Prostate gland (tissue), 2 donors: ENCODE measurements around the gene ANKRD6. TPM values are rescaled to one million over a fixed set of nuclear protein-coding genes. Genes with fewer than 3 reads are reported as not detected.
"Not testable (repeated sequence)": the region's sequence is repeated elsewhere in the genome, so short reads cannot be mapped to it uniquely, and the experiment has no call there.

ENCODE experiments used
- DNase-seq: peaks from one replicate; pipeline ENCODE4 v3.0.0-alpha.2; 2019; ENCODE audit warnings: low spot score
- H3K27ac ChIP-seq, 2 donors: fragments of 200-600 bp; sonication (generic); 2 replicates each; pipeline ENCODE4 v1.5.1; 2017 to 2019
- H3K27me3 ChIP-seq: fragments of 200-600 bp; sonication (generic); replicated peaks from 2 replicates; pipeline ENCODE4 v1.5.1; 2019; ENCODE audit not compliant: insufficient read depth
- H3K36me3 ChIP-seq, 2 donors: fragments of 200-600 bp; sonication (generic); 1 replicate in 1 of 2; 2 replicates in 1 of 2; pipeline versions ENCODE4 v1.5.1 to v1.8.1; 2017 to 2019
- H3K4me1 ChIP-seq: fragments of 200-600 bp; sonication (generic); replicated peaks from 2 replicates; pipeline ENCODE4 v1.5.1; 2019
- H3K4me3 ChIP-seq, 2 donors: fragments of 200-600 bp; sonication (generic); 2 replicates each; pipeline ENCODE4 v1.5.1; 2017 to 2019
- H3K9me3 ChIP-seq: fragments of 200-600 bp; sonication (generic); 2 replicates; pipeline ENCODE4 v1.5.1; 2017
- POLR2A ChIP-seq: fragments of 450-650 bp; IDR thresholded peaks from one replicate; pipeline ENCODE4 v1.6.1; 2016; ENCODE audit warnings: antibody characterized with exemption, mild to moderate bottlenecking
- POLR2AphosphoS5 ChIP-seq: sonication (generic); formaldehyde crosslinking; IDR thresholded peaks from one replicate; pipeline ENCODE4 v1.6.1; 2017; ENCODE audit warnings: antibody characterized with exemption
- WGBS: methylation state at CpG from one replicate; pipeline ENCODE4 v1.1.5; 2018; 5-methylcytosine and 5-hydroxymethylcytosine counted together
- intact Hi-C: fragments of 100-400 bp; cut with DNase I; formaldehyde crosslinking; loops from one replicate; pipeline ENCODE4 v1.14.2; 2022
- total RNA-seq, 2 donors: library from RNA; depleted of rRNA; stranded (reverse); fragments of >200 nt; gene quantifications; one replicate each; pipeline ENCODE4 v1.1.0, GENCODE V29; 2016
- TF ChIP-seq, protein P1 (sequence below), 4 experiments: fragments of 200-600 bp in 2 of 4; fragments of 450-650 bp in 2 of 4; sonication (generic) in 2 of 4; IDR thresholded peaks; 1 replicate in 3 of 4; 2 replicates in 1 of 4; pipeline ENCODE4 v1.5.1; 2016 to 2019; ENCODE audit warnings: antibody characterized with exemption in 4 of 4, mild to moderate bottlenecking in 2 of 4, moderate library complexity in 2 of 4

The ANKRD6 gene
- total RNA-seq, 2 donors from 2014 or later = 11.9 to 30.9 TPM

DNA sequence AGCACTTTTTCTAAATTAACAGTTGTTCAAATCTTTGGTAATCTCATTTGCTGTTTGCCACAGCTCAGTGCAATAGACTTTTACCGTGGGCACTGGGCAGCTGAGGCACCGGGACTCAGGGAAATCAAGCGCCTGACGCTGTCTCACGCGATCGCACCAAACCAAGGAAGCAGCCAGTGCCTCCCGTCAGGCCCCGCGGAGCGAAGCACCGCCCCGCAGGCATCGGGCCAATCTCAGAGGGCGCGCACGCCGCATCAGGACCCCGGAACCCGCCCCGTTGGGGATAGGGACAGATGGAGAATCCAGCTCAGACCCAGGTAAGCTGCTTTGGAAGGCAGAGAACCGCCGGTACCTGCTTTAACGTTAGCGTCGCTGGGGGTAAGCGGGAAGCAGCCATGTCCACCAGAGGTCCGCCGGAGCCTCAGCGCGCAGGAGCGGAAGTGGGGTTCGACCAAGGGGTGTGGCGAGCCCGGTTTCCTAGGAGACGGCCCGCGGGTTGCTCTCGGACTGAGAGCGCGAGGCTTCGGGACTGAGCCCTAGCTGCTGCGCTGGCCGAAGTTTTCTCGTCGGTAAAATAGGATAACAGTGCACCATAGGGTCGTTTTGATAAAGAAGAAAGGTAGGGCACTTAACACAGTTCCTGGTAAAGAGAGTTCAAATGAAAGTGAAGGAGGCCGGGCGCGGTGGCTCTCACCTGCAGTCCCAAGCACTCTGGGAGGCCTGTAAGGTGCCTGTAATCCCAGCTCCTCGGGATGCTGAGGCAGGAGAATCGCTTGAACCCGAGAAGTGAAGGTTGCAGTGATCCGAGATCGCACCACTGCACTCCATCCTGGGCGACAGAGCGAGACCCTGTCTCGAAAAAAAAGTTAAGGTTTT is 205.6 kb downstream of the ANKRD6 start, which contains the start of gene LYRM2:
TSS of gene LYRM2 (minus strand) at position 428 of the 876 bp plus-strand sequence. CDS start at position 397, 31 bp downstream.
- TF ChIP-seq, protein P1, sequence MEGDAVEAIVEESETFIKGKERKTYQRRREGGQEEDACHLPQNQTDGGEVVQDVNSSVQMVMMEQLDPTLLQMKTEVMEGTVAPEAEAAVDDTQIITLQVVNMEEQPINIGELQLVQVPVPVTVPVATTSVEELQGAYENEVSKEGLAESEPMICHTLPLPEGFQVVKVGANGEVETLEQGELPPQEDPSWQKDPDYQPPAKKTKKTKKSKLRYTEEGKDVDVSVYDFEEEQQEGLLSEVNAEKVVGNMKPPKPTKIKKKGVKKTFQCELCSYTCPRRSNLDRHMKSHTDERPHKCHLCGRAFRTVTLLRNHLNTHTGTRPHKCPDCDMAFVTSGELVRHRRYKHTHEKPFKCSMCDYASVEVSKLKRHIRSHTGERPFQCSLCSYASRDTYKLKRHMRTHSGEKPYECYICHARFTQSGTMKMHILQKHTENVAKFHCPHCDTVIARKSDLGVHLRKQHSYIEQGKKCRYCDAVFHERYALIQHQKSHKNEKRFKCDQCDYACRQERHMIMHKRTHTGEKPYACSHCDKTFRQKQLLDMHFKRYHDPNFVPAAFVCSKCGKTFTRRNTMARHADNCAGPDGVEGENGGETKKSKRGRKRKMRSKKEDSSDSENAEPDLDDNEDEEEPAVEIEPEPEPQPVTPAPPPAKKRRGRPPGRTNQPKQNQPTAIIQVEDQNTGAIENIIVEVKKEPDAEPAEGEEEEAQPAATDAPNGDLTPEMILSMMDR (IDR thresholded peaks at IDR 0.05) = peak in 2 of 4 experiments; percentile 40 to 41
- peak; percentile 97 for TF ChIP-seq POLR2AphosphoS5
- TF ChIP-seq POLR2A = peak; percentile 72
- no peaks in the 10 kb centered on the region for H3K9me3 ChIP-seq
- WGBS = 2% methylated on average over 55 of the region's 58 CpGs
- H3K4me3 ChIP-seq = peak within 1 kb of the TSS; percentile 52 to 68
- intact Hi-C loops = no loop called here
- peak within 1 kb of the TSS; percentile 94 to 95 for H3K27ac ChIP-seq
- H3K4me1 ChIP-seq = peaks cover 5% of the 10 kb centered on the region
- no peaks in the 10 kb centered on the region for H3K36me3 ChIP-seq
- no peaks in the 10 kb centered on the region for H3K27me3 ChIP-seq
- DNase-seq = peak; percentile 91

DNA sequence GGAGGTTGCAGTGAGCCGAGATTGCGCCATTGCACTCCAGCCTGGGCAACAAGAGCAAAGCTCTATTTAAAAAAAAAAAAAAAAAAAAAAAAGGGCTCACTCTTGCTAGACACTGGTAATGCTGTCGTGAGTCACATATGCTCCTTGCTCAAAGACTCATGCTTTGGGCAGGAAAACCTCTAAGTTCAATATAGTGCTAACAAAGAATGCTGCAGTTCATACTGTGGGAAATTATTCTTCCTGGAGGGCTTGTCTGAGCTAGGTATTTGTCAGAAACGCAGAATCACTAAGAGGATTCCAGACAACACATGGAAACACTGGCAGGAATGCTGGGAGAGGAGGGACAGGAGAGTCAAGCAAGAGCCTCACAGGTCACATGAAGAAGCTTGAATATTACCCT is 207.9 kb downstream of the ANKRD6 start:
- Histone ChIP-seq H3K4me1 (peaks cover 5% of the 10 kb centered on the region), H3K4me3 (no peak overlapping the region), H3K36me3 (no peaks in the 10 kb centered on the region), H3K27me3 (no peaks in the 10 kb centered on the region), H3K27ac (no peak overlapping the region), H3K9me3 (no peaks in the 10 kb centered on the region)
- intact Hi-C loops = no loop called here
- WGBS = 89% methylated on average over 4 of the region's 4 CpGs
- DNase-seq = no peak
- TF ChIP-seq POLR2AphosphoS5 = no peak
- no peak for TF ChIP-seq POLR2A
- TF ChIP-seq, protein P1 (IDR thresholded peaks at IDR 0.05) = no peak

DNA sequence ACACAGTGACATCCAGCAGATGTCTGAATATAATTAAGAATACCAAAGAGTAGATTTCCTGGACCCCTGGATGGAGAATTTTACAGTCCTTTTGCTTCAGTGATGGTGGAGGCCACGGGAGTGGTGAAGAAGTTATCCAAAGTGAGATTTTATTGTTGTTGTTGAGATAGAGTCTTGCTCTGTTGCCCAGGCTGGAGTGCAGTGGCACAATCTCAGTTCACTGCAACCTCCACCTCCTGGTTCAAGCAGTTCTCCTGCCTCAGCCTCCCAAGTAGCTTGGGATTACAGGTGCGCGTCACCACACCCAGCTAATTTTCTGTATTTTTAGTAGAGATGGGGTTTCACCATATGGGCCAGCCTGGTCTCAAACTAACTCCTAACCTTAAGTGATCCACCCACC is 208.6 kb downstream of the ANKRD6 start:
- WGBS = 95% methylated on average over 3 of the region's 3 CpGs
- H3K36me3 ChIP-seq, H3K27ac ChIP-seq, DNase-seq, intact Hi-C loops, H3K4me3 ChIP-seq, H3K27me3 ChIP-seq, H3K9me3 ChIP-seq, H3K4me1 ChIP-seq: not testable (repeated sequence)

DNA sequence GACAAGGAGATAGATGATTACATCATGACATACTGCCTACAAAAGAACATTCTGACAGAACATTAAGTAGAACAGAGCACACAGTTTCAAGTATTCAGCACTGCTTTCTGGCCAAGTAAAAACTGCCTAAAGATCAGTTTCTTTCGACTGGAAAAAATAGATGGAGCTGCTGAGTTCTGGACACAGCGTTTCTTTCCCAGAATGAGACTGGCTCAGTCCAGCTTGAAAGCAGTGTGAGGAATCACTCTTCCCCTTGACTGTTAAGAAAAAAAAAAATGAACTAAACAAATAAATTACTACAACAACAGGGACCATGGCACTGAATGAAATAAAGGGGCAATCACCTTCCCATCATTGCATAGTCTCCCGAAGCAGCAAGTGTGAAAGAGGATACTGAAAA is 210.0 kb downstream of the ANKRD6 start:
- WGBS = 61% methylated on average over 3 of the region's 3 CpGs
- H3K36me3 ChIP-seq = no peaks in the 10 kb centered on the region

DNA sequence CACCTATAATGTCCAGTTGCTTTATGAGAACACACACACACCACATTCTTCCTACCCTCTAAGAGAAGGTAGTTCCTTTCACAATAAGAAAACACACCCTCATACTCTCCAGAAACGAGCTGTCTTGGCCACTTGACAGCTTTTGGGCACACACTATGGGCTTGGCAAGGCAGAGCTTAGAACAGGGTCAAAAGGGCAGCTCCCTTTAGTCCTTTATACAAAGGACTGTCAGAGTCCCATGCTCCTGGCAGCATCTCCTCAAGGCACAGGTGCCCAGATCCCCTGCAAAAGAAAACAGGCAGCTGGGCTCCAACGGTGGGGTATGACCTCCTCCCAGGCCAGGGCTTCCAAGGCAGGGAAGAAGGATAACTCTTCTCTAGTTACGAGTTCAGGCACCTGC is 210.5 kb downstream of the ANKRD6 start:
- Histone ChIP-seq H3K4me1 (no peaks in the 10 kb centered on the region), H3K36me3 (no peaks in the 10 kb centered on the region), H3K9me3 (no peaks in the 10 kb centered on the region), H3K4me3 (no peak overlapping the region), H3K27ac (no peak overlapping the region), H3K27me3 (no peaks in the 10 kb centered on the region)
- WGBS = 46% methylated on average over 3 of the region's 3 CpGs
- intact Hi-C loops = no loop called here
- TF ChIP-seq POLR2AphosphoS5 (no peak), POLR2A (no peak)
- TF ChIP-seq, protein P1 (IDR thresholded peaks at IDR 0.05) = no peak
- no peak for DNase-seq

More for the DNA sequence above, 210.0 kb downstream of the ANKRD6 start:
- Histone ChIP-seq H3K9me3 (no peaks in the 10 kb centered on the region), H3K4me1 (no peaks in the 10 kb centered on the region), H3K4me3 (no peak overlapping the region), H3K27ac (no peak overlapping the region), H3K27me3 (no peaks in the 10 kb centered on the region)
- intact Hi-C loops = no loop called here
- TF ChIP-seq POLR2A = no peak
- TF ChIP-seq POLR2AphosphoS5 = no peak
- TF ChIP-seq, protein P1 (IDR thresholded peaks at IDR 0.05) = no peak
- no peak for DNase-seq
